ENCODE data around the gene HAUS7.

GRCh38 chrX:153412746-153413720 lies 57.3 kb downstream of the HAUS7 start:
- TF ChIP-seq EZH2phosphoT487 (IDR thresholded peaks at IDR 0.05; ENCODE audit: insufficient read depth, low read depth) (no peak), EZH2 (IDR thresholded peaks at IDR 0.05; ENCODE audit: insufficient read depth, poor library complexity, severe bottlenecking) (no peak)
